HG03460 (cell line): ENCODE measurements around the gene NEK10.

Experiments
- ATAC-seq: cut with Tn5 transposase; IDR thresholded peaks from one replicate; pipeline ENCODE4 v1.9.1; 2021; ENCODE audit not compliant: unreplicated experiment

The NEK10 gene

DNA sequence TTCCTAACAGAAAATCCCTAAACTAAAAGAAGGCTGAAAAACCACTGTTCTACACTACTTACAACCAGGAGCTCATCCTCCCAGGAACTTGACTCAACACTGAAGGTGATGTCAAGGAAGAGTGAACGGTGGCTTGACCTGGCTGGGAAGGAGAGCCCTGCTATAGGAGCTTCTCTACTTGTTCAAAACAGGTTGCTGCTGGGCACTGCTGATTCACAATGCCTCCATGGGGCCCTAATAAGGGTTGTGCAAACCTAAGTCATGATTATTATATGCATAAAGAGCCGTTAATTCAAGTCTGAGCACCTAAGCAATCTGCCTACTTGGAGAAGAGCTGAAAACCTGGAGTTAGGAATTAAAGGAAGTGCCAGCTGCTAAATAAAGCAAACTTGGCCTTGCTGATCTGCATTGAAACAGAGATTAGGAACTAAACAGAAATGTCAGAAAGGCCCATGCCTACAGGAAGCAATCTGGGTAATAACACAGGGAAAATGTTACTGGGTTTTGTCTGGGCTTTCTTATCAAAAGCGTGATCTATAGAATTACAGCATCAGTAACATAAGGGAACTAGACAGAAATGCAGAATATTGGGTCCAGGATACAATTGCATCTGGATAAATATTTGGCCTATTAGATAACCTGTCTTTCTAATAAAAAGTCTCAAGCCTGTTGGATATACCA lies 243.2 kb downstream of the NEK10 start:
- ATAC-seq, result no peak

DNA sequence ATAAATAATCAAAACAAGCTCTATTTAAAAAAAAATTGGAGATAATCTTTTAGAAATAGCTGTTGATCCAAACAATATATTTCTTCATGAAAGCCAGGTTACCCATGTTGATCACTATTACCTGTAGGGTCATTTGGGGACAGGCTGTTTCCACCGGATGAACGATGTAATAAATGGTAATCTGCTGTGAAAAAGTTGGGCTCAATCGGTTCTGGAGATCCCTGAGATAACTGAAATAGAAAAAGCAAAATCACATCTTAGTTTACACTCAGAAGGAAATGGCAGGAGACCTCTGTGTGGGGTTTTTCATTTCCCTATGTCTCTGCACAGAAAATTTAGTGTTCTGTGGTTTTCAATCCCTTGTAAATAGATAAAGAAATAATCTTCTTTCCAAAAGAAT lies 249.5 kb downstream of the NEK10 start:
- no peak for ATAC-seq

DNA sequence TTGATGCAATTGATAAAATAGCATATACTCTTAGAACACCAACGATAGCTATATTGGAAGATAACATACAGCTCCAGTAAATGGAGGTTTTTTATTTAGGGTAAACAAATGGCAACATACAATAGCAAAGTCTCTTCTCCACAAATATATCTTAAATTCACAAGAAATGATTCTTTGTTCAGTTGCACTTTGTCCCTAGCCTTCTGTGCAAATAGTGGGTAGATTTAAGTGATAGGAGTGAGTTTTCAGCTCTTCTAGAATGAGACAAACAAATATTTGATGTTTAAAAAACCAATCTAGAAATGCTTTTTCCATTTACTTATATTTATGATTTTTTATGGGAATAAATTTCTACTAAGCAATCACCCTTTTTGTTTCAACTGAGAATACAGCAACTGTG lies 253.8 kb downstream of the NEK10 start:
- ATAC-seq, result no peak

DNA sequence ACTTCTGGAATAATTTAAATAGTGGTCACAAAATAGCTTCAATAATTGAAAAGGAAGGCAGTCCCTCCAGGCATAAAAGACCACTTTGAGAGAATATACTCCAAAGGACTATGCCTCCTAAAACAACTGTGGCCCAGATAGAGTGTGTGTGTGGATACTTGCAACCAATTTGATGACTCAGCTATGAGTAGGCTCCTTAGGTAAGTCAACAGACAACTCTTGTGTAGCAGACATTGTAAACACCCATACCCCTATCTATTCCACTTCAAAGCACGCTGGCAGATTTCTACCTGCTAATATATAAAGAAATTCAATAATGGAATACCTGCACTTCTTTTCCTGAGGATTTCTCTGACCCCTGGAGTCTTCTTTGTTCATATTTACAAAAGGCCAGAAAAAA lies 254.5 kb downstream of the NEK10 start:
- no peak for ATAC-seq

DNA sequence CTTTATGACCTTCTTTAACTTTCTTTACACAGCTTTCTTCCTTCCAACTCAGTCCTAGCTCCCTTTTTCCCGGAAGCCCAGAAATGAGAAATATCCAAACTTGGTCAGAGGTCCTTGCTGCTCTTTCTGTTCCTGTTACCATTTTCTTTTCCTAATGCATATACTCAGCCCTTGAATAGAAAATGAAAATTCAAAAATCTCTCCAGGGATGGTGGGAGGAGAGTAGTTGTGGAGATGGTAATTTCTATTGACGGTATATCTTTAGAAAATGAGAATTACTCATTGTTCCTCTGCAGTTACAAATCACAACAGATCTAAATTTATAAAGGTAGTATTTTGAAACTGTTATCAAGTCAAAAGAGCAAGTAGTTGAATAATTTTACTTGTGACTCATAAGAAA lies 255.1 kb downstream of the NEK10 start:
- no peak for ATAC-seq

DNA sequence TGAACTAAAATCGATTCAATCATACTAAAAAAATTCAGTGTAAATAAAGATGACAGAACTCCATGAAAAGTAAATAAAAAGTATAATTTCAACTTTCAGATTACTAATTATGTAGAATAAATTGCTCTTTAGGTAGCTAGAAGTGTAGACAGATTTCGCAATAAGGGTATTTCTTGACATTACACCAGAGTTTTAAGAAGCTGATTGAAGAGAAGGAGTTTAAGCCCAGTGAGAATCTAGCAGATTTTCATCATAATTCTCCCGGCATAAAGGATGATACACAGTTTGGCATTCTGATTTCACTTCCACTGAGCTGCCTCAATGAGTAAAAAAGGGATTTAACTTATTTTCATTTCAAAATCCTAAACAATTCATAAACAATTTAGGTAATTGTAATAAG lies 259.2 kb downstream of the NEK10 start:
- no peak for ATAC-seq

DNA sequence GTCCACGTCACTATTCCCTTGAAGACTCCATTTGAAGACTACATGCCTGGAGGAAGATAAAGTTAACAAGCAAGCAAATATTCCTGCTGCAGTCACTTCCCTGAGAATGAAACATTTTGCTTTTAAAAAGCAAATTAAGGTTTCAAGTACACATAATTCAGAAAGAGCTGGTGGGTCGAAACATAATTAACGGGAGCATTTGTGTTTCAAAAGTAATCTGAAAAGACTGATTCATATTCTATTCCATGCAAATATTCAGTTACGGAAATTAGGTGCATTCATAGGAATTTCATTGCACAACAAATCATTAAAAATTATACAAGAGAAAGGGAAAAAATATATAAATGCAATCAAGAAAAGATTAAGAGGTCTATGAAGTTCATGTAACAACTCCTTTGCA lies 260.9 kb downstream of the NEK10 start:
- no peak for ATAC-seq

DNA sequence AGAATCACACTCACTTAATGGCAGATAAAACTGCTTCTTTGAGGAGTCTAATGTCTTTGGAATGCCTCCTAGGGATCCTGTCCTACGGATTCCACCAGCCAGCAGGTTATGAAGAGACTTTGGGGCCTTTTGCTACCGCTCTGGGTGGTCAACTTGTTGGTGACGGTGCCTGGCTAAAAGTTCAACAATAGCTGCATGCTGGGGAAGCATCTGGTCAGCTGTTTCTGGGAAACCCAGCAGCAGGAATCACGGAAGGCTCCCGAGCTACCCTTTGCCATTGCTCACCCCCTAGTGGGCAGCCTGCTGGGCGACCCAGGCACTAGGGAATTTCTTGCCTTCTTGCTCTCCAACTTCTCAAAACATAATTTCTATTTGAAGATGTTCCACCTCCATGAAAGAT lies 263.3 kb downstream of the NEK10 start:
- no peak for ATAC-seq

DNA sequence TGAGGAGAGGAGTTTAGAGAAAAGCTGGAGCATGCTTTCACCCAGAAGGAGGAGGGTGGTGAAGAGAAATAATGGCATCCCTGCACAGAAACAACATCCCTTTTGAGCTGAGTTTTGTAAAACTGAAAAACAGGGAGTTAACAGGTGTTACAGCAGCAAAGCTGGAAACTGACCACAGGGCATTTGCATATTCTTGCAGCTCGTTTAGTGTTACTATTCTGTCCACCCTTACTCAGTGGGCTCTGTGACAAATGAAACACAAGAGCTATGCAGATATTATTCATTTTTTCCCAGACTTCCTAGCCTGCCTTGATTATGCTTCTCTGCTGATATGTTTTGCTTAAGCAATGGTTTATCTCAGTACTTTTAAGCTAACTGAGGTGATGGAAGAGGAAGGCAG lies 272.0 kb downstream of the NEK10 start:
- ATAC-seq, result no peak

DNA sequence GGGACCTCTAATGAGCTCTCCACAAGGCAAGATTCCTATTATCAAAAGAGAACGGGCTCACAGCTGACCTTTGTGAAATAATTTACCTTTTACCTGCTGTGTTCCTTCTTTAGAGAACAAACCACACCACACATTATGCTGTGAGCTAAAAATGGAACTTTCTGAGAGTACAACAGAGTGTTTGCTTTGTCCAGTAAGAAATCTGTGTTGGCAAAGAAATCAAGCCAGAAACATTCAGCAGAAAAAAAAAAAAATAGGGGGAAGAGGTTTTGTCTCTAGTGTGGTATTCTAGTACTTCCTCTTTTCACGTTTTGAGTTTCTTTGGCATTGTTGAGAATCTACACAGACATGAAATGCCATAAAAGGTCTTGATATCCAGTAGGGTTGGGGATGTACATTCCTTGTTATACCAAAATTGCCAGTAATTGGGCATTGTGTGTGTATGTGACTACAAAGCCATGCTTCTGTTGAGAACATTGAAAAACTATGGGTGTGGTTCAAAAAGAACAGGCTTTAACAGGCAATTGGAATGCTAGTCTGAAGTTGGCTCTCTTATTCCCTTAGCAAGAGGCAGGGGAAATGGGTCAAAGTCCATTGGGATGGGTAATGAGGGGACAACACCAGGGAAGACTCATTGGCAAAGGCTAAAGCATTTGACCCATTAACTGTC lies 273.5 kb downstream of the NEK10 start:
- no peak for ATAC-seq

DNA sequence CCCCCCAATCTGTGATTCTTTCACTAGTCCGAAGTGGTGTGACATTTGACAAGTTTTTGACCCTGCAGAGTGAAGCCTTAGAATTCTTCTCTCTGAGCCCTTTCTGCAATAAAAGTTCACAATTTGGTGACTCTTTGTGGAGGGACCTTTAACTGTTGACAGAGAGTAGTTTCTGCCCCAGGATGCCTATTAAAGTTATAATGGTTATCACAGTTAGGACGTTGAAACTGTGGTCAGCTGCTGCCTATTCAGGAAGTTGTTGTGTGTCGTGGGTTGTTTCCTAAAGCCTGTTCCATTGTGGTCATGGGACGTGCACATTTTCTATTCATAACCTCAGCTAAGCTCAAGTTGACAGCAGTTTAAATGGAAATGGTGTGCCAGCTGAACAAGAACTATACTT lies 274.5 kb downstream of the NEK10 start:
- no peak for ATAC-seq

DNA sequence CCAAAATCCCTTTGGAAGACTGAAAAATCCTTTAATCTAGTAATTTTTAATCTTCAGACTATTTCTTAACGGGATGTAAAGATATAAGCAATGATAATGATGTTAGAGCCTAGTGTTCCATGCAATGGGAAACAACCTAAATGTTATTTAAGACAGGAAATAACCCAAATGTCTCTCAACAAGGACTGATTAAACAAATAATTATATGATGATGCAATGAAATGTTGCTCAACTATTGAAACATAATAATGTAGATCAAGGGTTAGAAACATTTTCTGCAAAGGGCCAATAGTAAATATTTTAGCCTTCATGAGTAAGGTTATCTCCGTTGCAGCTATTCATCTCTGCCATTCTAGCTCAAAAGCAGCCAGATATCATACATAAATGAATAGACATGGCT lies 275.4 kb downstream of the NEK10 start:
- ATAC-seq, result no peak

DNA sequence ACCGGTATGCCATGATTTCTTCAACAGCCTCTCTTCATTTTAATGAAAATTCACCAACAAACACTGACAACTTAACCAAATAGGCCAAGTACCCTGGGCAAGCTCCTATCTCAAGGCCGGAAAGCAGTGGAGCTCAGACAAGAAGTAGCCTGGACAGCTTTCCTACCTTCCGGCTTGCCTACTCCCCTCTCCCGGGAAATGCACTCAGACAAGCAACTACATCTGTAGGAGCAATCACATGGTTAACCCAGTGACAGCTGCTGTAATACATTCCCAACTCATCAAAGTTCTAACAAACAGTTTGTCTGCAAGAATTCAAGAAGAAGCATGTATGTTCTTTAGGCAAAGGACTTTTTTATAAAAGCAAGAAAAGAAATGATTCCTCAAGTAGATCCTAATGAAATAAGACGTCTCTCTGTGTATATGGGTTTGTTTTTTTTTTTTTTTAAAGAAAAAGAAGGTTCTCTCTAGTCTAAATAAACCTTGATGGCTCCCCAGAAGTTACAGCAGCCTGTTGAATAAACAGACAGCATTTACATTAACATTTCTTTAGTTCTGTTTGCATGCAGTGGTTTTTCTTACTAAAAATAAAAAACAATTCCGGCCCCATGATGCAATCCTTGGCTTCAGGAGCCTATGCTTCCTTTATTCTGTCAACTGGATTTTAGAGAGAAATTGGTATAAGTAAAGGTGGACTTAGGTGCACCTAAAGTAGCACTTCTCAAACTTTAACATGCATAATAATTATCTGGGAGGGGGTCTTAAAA lies 278.7 kb downstream of the NEK10 start:
- ATAC-seq, result no peak

DNA sequence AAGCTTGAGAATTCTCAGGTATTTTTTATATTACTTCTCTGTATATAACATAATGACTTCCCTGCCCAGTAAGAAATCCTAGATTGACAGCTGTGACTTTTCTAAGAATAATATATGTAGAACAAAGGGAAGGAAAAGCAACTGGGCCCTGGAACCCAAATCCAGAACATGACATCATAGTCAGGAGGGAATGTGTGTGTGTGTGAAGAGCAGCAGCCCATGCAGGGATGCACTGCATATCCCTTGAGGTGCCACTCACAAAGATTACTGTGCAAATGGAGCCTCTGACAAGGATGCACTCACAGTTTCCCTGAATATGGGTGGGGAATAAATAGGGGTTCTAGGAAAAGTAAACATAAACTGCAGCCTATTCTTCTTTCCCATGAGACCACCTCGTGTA lies 279.5 kb downstream of the NEK10 start:
- ATAC-seq, result no peak

DNA sequence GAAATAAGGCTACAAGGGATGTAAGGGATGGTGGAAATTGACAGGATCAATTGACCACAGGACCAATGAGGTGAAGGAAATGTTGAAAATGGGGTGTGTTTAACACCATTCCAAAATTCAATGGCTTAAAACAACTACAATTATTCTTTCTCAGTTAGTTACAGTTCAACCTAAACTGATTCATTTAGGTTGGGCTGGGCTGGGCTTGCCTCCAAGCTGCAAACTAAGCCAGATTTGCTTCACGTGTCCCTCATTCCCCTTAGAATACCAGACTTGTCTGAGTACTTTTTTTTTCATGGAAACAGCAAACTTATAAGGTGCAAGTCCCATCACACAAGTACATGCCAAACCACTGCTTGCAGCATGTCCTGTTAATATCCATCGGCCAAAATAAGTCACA lies 280.1 kb downstream of the NEK10 start:
- ATAC-seq, result no peak

DNA sequence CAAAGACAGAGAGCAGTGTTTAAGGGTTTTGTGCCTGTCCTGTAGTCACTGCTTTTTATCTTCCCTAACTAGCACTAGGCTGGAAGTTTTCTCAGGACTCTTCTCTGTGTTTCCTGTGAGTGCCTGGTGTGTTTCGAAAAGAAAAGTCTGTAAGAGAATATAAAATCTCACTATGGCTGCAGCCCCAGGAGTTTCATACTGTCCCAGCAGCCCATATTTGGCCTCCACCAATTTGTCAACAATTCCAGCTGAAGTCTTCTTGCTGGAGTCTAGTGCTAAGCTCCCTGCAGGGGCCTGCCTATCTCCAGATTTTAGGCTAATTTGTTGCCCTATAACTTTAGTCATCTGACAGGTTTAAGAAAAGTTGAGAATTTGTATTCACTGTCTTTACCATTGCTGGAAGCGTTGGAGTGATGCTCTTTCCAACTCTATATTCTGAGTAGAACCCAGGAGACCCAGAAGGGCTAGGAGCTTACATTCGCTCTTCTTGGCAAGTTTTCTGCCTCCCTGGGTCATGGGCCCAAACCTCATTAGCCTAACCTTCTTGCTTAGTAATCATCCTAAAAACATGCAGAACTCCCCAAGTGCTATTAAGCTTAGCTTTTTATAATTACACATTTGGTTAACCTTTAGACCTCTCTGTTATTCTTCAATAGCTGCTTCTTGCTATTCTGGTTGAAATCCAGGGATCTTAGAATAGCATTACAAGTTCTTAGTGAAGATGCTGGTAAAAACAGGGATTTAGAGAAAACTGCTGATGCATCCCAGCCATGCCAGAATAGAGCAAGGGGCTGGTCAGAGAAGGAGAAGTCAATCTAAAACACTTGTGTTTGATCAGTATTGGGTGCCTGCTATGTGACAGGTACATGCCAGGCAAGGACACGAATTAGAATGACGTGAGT lies 283.1 kb downstream of the NEK10 start:
- no peak for ATAC-seq

DNA sequence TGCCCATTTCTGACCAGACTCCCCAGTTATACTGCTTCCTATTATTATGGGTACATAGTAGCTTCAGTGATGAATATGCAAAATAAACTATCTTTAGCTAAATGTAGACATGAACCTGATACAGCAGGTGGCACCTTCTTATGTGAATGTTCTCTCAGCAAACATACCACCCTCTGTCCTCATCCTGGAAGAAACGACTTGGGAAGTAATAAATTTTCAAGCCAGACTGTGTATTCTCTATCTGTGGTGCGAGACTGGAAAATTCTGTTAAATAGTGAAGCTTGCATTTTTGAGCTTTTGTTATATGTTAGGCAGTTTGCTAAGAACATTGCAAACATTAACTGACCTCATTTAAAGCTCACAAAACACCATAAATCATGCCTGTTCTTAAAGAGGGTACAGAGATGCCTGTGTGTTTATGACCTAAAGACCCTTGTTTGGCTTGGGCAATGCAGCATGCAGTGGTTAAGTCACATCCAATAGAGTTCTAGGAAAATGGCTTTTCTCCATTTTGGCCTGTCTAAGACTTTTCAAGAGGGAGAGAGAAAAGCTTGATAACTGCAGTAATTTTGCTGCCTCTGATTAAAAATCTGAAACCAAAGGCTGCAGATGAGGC lies 287.1 kb downstream of the NEK10 start:
- ATAC-seq, result no peak

DNA sequence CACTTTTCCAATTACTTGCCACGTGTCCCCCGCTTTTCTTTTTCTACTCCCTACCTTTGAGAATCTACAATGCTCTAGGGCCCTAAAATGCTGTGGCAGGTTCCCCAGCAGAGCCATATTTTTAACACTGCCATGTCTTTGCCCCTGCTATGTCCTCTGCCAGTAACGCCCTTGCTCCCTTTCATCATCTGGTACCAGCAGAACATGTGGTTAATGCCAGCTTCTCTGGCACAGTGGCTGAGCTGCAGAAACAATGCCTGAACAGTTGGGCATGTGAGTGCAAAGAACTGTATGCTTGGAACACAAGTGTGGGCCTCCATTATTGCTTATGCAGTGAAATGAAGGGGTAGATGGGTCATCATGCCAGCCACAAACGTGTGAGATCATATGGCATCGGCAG lies 287.6 kb downstream of the NEK10 start:
- no peak for ATAC-seq

DNA sequence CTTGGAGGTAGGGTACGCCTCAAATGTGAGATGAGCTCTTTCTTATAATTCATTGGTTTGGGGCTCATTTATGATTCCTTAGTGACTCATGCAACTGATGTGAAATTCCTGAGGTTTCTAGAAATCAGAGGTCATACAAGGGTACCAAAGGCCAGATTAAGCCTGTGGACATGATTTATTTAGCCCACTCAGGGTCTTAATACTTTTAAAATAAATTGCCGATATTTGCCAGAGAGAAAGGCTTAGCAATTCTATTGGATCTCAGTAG lies 289.0 kb downstream of the NEK10 start:
- no peak for ATAC-seq

DNA sequence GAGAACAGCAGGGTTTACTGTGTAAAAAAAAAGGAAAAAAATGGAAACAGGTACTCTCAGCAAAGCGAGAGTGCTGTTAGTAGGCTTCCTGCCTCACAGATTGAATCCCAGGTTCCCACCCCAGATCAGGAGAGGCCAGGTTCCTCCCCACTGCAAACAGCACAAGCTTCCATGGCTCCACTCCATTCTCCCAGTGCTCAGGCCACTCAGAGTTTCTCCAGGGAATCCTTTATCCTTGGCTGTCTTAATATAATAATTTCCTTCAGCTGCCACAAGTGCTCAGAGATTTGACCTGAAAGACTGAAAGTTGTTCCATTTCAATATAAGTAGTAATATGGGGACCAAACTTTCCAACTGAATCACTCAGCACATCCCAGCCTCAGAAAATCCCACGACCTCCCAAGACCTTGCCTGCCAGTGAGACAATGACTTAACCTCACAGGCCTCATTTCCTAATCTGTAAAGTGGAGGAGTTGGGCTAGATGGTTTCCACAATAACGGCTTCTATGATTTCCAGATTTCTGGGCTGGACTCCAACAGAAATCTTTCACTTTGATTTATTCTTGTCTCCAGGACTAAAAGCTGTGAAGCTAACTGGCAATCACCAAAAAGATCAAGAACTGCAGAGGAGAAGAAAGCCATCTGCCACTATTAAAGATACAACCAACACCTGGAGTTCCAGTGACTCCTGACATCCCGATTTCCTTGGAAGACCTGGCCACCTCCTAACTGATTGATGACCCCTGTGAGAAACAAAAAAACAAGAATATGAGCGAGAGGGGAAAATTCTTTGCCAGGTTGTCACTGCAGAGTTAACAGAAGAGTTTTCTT lies 289.5 kb downstream of the NEK10 start:
- ATAC-seq, result no peak
